GM12864 (cell line): ENCODE measurements around the gene SLC17A2.

ENCODE experiments used
- DNase-seq: peaks from one replicate; pipeline ENCODE4 v3.0.0-alpha.2; 2011; ENCODE audit warnings: low read depth
- H3K4me3 ChIP-seq: 2 replicates; pipeline ENCODE4 v1.5.1; 2011; ENCODE audit warnings: mild to moderate bottlenecking, low read depth, low read length, control low read depth
- TF ChIP-seq, protein P1 (sequence below): IDR thresholded peaks from 2 replicates; pipeline ENCODE4 v1.5.1; 2011; ENCODE audit warnings: low read depth, mild to moderate bottlenecking, moderate library complexity, low read length, control low read depth, inconsistent platforms; ENCODE audit errors: missing control alignments

Gene SLC17A2

GRCh38 chr6:25868436-25869183, 61.9 kb downstream of the SLC17A2 start:
- TF ChIP-seq, protein P1, sequence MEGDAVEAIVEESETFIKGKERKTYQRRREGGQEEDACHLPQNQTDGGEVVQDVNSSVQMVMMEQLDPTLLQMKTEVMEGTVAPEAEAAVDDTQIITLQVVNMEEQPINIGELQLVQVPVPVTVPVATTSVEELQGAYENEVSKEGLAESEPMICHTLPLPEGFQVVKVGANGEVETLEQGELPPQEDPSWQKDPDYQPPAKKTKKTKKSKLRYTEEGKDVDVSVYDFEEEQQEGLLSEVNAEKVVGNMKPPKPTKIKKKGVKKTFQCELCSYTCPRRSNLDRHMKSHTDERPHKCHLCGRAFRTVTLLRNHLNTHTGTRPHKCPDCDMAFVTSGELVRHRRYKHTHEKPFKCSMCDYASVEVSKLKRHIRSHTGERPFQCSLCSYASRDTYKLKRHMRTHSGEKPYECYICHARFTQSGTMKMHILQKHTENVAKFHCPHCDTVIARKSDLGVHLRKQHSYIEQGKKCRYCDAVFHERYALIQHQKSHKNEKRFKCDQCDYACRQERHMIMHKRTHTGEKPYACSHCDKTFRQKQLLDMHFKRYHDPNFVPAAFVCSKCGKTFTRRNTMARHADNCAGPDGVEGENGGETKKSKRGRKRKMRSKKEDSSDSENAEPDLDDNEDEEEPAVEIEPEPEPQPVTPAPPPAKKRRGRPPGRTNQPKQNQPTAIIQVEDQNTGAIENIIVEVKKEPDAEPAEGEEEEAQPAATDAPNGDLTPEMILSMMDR: no peak
- H3K4me3 ChIP-seq: no peak overlapping the region
- DNase-seq: no peak

DNA sequence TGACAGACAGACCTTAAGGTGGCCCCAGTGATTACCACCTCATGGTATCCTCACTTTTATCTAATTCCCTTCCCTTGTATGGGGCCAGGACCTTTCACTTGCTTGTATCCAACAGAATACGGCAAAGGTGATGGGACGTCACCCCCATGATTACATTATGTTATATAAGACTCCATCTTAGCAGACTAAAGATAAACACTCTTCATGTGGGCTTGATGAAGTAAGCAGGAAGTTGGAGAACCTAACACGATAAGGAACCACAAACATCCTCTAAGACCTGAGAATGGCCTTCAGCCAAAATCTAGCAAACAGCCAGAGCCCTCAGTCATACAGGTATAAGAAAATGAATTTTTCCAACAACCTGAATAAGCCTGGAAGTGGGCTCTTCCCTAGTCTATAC, 64.5 kb downstream of the SLC17A2 start:
- no peak for DNase-seq
- TF ChIP-seq, protein P1: no peak
- H3K4me3 ChIP-seq: no peak overlapping the region

DNA sequence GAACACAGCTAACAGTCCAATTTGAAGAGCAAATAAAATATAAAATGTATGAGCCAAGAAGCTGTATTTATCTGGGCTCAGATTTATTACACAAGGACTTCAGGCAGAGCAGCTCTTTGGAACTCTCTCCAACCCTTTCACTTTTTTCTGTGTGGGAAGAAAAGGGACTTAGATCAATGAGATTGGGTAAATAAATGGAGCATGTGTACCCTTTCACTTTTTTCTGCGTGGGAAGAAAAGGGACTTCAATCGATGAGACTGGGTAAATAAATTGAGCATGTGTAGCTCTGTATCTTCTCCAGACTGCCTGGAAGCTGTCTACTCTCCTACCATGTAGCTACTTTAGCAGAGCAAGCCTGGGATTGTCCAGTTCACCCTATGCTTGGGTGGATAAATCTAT, 67.1 kb downstream of the SLC17A2 start:
- no peak overlapping the region for H3K4me3 ChIP-seq
- DNase-seq: no peak
- TF ChIP-seq, protein P1: no peak
